AG04449 (cell line): ENCODE measurements around the gene SPSB1.

Experiments
- CTCF ChIA-PET: fragments of 350-600 bp; formaldehyde crosslinking; extraction: SDS; loops from one replicate; lab custom pipeline; 2021; ENCODE audit warnings: antibody characterized with exemption; lab: Yijun Ruan, JAX
- POLR2A ChIA-PET: fragments of 400-600, 350-600 bp; formaldehyde crosslinking; extraction: SDS; loops from one replicate; lab custom pipeline; 2020; ENCODE audit warnings: antibody characterized with exemption, inconsistent platforms; lab: Yijun Ruan, JAX
- DNase-seq: peaks from one replicate; pipeline ENCODE4 v3.0.0-alpha.2; 2010; ENCODE audit warnings: low read depth, low spot score
- H3K4me3 ChIP-seq: 2 replicates; pipeline ENCODE4 v1.5.1; 2011; ENCODE audit warnings: low read depth, mild to moderate bottlenecking, control low read depth, low read length
- CTCF ChIP-seq: IDR thresholded peaks from one replicate; pipeline ENCODE4 v1.5.1; 2011; ENCODE audit warnings: mild to moderate bottlenecking, moderate library complexity, low read length, control low read depth, inconsistent platforms; ENCODE audit not compliant: insufficient read depth; ENCODE audit errors: missing control alignments

The SPSB1 gene

GRCh38 chr1:9292361-9293240, at the start of gene SPSB1:
Gene SPSB1 (plus strand): TSS chr1:9292894. CDS start chr1:9355892, 62,998 bp downstream.
- ChIA-PET POLR2A (interaction anchor here (0.6 kb wide), 1 partner anchor 198 kb away, joined by 3 read pairs; no protein-coding TSS in a partner anchor), CTCF (interaction anchor here (0.9 to 6.2 kb wide), 6 partner anchors 11 to 199 kb away, joined by 3 to 222 read pairs (median 16); no protein-coding TSS in a partner anchor)
- DNase-seq, result no peak
- TF ChIP-seq CTCF, result no peak
- H3K4me3 ChIP-seq, result peak within 1 kb of the TSS; percentile 83

GRCh38 chr1:9243066-9243739, 49.5 kb upstream of the SPSB1 start:
- CTCF ChIA-PET, result interaction anchor here (0.8 to 3.1 kb wide), 6 partner anchors 9 to 251 kb away, joined by 3 to 23 read pairs (median 5); partner anchors contain the start of gene H6PD
- TF ChIP-seq CTCF, result no peak
- H3K4me3 ChIP-seq, result no peak overlapping the region
- DNase-seq, result no peak
- POLR2A ChIA-PET, result no interaction called here

GRCh38 chr1:9244501-9245229, 48.0 kb upstream of the SPSB1 start:
- H3K4me3 ChIP-seq, result no peak overlapping the region
- no peak for TF ChIP-seq CTCF
- CTCF ChIA-PET, result interaction anchor here (1.0 to 3.1 kb wide), 8 partner anchors 8 to 246 kb away, joined by 3 to 23 read pairs (median 6); partner anchors contain the start of gene H6PD
- DNase-seq, result no peak
- POLR2A ChIA-PET, result interaction anchor here (1.7 kb wide), 1 partner anchor 10 kb away, joined by 7 read pairs; the partner anchor contains the start of gene H6PD

- POLR2A ChIA-PET, result interaction anchor here (1.7 kb wide), 1 partner anchor 11 kb away, joined by 7 read pairs; the partner anchor contains the start of gene H6PD
- CTCF ChIA-PET, result interaction anchor here (1.2 to 3.1 kb wide), 6 partner anchors 8 to 134 kb away, joined by 3 to 23 read pairs (median 8); partner anchors contain the start of gene H6PD
- DNase-seq, result no peak
- TF ChIP-seq CTCF, result no peak
- no peak overlapping the region for H3K4me3 ChIP-seq
These were observed 47.5 kb upstream of the SPSB1 start for GRCh38 chr1:9245230-9245619.

- no peak for TF ChIP-seq CTCF
- ChIA-PET POLR2A (interaction anchor here (1.7 kb wide), 1 partner anchor 11 kb away, joined by 7 read pairs; the partner anchor contains the start of gene H6PD), CTCF (interaction anchor here (0.7 to 3.1 kb wide), 7 partner anchors 9 to 210 kb away, joined by 3 to 23 read pairs (median 3); partner anchors contain the start of gene H6PD)
- no peak for DNase-seq
- H3K4me3 ChIP-seq, result no peak overlapping the region
These were observed 47.0 kb upstream of the SPSB1 start for GRCh38 chr1:9245661-9246060.
